ENCODE results near the gene ICAM4. TPM values are rescaled to one million over a fixed set of nuclear protein-coding genes. Genes with fewer than 3 reads are reported as not detected.
A peak's percentile ranks its signal among the peaks of the same experiment; 100 is the strongest.

The ICAM4 gene
- total and polyA plus RNA-seq, 7 experiments from 2014 or later, result 0.40 to 3.7 (median 0.73) TPM

- DNase-seq (no peak), ATAC-seq (no peak)
- Histone ChIP-seq H3K27ac (ENCODE audit: low read depth, low read length) (no peak within 1 kb of the TSS), H3K9me3 (ENCODE audit: control insufficient read depth in 2 of 3, low read length in 3 of 3) (no peaks in the 10 kb centered on the region), H3K36me3 (ENCODE audit: control insufficient read depth in 2 of 3, insufficient read depth in 3 of 3, low read length in 3 of 3) (peaks cover 0 to 12% (median 0%) of the 10 kb centered on the region in 3 experiments), H3K4me1 (ENCODE audit: control insufficient read depth in 2 of 2, insufficient read depth in 2 of 2, low read length in 2 of 2) (no peaks in the 10 kb centered on the region), H3K4me3 (ENCODE audit: low read length) (no peak within 1 kb of the TSS), H3K27me3 (ENCODE audit: control insufficient read depth in 2 of 2, insufficient read depth in 2 of 2, low read length in 2 of 2) (no peaks in the 10 kb centered on the region)
- peak within 1 kb of the TSS in 1 of 9 donors; percentile 30 for H3K27ac Mint-ChIP-seq
- peaks cover 0 to 4% (median 3%) of the 10 kb centered on the region in 7 donors for H3K4me1 Mint-ChIP-seq
- no peaks in the 10 kb centered on the region for H3K27me3 Mint-ChIP-seq
- CTCF ChIA-PET, result no interaction called here
- POLR2A ChIA-PET, result no interaction called here
- intact Hi-C loops (cut with micrococcal nuclease), result no loop called here
- H3K9me3 Mint-ChIP-seq, result peaks cover 0 to 3% (median 0%) of the 10 kb centered on the region in 11 donors
- H3K36me3 Mint-ChIP-seq, result peaks cover 0 to 10% (median 3%) of the 10 kb centered on the region in 5 donors
- H3K4me3 Mint-ChIP-seq, result no peak within 1 kb of the TSS
These were observed 22.7 kb downstream of the ICAM4 start, which contains the start of gene ZGLP1 for GRCh38 chr19:10309423-10309822. Gene ZGLP1, minus strand, starts transcription at chr19:10309815.

DNA sequence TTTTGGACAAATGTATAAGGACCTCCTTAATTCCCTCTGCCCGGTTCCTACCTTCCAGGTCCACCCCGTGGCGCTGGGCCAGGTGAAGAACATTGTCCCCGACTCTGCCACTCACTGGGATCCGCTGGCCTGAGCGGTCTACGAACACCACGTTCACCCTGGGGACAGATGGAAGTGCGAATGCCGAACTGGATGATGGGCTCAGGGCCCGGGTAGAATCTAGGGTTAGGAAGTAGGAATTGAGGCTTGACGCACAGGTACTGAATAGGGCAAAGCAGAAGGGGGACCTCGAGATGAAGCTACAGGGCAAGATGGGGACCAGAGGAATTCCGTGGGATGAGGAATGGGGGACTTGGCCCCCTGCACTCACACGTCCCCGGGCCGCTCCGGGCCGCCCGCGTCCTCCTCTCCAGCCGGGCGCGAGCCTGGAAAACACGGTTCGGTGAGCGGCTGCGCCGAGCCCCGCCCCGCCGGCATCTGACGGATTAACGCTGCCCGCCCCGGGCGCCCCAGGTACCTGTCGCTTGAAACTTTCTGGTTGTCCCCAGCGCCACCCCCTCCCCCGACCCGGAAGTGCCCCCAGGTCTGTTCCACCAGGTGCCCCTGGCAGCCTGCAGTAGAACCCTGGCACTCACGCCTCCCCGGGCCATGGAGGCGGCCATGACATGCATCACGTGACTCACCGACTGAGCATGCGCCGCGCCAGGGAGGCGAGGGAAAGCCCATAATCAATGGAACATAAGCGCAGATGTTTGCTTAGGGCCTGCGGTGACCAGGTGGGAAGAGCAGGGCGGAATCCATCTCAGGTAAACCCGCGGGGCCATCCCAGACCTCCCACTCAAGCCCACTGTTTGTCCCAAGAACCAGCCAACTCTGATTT is 28.8 kb downstream of the ICAM4 start, which contains the start of gene FDX2:
Gene FDX2, minus strand, starts transcription at position 681 of the 880 bp plus-strand sequence. Its CDS starts 19 bp downstream, at position 662.
- ChIA-PET POLR2A (interaction anchor here (0.8 to 2.1 kb wide), 5 partner anchors 8 to 65 kb away, joined by 3 to 8 read pairs (median 3); partner anchors contain the start of genes ICAM1, ICAM5, RAVER1 and TYK2), CTCF (interaction anchor here (1.5 kb wide), 1 partner anchor 46 kb away, joined by 4 read pairs; no protein-coding TSS in a partner anchor)
- Mint-ChIP-seq H3K27me3 (no peaks in the 10 kb centered on the region), H3K9me3 (peaks cover 0 to 5% (median 0%) of the 10 kb centered on the region in 11 donors), H3K4me1 (peaks cover 13 to 23% (median 16%) of the 10 kb centered on the region in 7 donors), H3K4me3 (peak within 1 kb of the TSS; percentile 87 to 94 (median 90)), H3K27ac (peak within 1 kb of the TSS; percentile 35 to 95 (median 86)), H3K36me3 (peaks cover 0 to 11% (median 8%) of the 10 kb centered on the region in 5 donors)
- Histone ChIP-seq H3K9me3 (ENCODE audit: control insufficient read depth in 2 of 3, low read length in 3 of 3) (no peaks in the 10 kb centered on the region), H3K36me3 (ENCODE audit: control insufficient read depth in 2 of 3, insufficient read depth in 3 of 3, low read length in 3 of 3) (peaks cover 3 to 52% (median 7%) of the 10 kb centered on the region in 3 experiments), H3K27me3 (ENCODE audit: control insufficient read depth in 2 of 2, insufficient read depth in 2 of 2, low read length in 2 of 2) (no peaks in the 10 kb centered on the region), H3K4me1 (ENCODE audit: control insufficient read depth in 2 of 2, insufficient read depth in 2 of 2, low read length in 2 of 2) (peaks cover 6 to 13% of the 10 kb centered on the region in 2 donors), H3K27ac (ENCODE audit: low read depth, low read length) (peak within 1 kb of the TSS; percentile 70), H3K4me3 (ENCODE audit: low read length) (peak within 1 kb of the TSS; percentile 86)
- ATAC-seq (peak; percentile 92), DNase-seq (peak; percentile 77 to 94 (median 86))
- intact Hi-C loops (cut with micrococcal nuclease), result loop anchor here (1.0 to 2.0 kb wide), 5 partner anchors 17 to 74 kb away; partner anchors contain the start of genes RAVER1 (in 2 of the 2) and TYK2 (in 1 of the 2)

DNA sequence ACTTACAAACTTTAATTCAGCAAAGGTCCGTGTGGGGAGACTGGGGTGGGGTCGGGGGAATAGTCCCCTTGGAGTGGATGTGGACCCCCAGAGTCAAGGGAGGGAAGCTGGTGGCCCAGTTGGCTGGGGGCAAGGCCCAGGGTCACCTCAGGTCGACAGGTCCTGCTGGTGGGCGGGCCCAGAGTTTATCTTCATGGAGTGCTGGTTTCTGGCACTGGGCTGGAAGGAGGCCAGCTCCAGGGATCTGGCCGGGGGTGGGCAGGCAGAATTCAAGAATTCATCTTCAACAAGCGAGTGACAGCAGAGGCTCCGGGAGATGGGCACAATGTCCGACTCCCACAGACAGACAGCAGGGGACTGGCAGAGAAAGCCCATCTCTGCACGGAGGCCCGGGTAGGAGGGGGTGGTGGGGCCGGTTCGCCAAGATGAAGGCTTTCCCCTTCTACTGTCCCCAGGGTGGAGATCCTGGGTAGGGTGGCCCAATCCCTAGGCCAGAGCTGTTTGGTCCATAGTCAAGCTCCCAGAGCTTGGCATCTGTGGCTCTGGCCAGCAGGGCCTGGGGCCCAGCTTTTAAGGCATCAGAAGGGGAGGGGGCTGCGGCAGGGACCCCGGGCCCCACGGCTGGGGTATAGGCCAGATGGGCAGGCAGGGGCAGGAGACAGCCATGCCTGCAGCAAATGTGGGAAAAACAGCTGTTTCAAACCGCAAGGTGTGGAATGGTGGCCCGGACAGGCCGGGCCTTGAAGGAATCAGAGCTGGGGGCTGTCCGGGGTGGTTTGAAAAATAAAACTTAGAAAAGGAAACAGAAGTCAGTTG is 29.7 kb downstream of the ICAM4 start:
- ChIA-PET CTCF (interaction anchor here (1.2 kb wide), 1 partner anchor 27 kb away, joined by 3 read pairs; the partner anchor contains the start of gene ICAM5), POLR2A (interaction anchor here (0.8 to 1.4 kb wide), 3 partner anchors 20 to 64 kb away, joined by 3 to 6 read pairs (median 5); partner anchors contain the start of genes ICAM1 and TYK2)
- Histone ChIP-seq H3K27me3 (ENCODE audit: control insufficient read depth in 2 of 2, insufficient read depth in 2 of 2, low read length in 2 of 2) (no peaks in the 10 kb centered on the region), H3K4me1 (ENCODE audit: control insufficient read depth in 2 of 2, insufficient read depth in 2 of 2, low read length in 2 of 2) (peaks cover 6 to 13% of the 10 kb centered on the region in 2 donors), H3K9me3 (ENCODE audit: control insufficient read depth in 2 of 3, low read length in 3 of 3) (no peaks in the 10 kb centered on the region), H3K36me3 (ENCODE audit: control insufficient read depth in 2 of 3, insufficient read depth in 3 of 3, low read length in 3 of 3) (peaks cover 3 to 55% (median 7%) of the 10 kb centered on the region in 3 experiments), H3K4me3 (ENCODE audit: low read length) (peak overlapping the region; percentile 86), H3K27ac (ENCODE audit: low read depth, low read length) (peak overlapping the region; percentile 70)
- Mint-ChIP-seq H3K27ac (peak overlapping the region; percentile 35 to 95 (median 81)), H3K36me3 (peaks cover 0 to 11% (median 8%) of the 10 kb centered on the region in 5 donors), H3K27me3 (no peaks in the 10 kb centered on the region), H3K4me3 (peak overlapping the region; percentile 66 to 94 (median 90)), H3K4me1 (peaks cover 13 to 23% (median 16%) of the 10 kb centered on the region in 7 donors), H3K9me3 (peaks cover 0 to 3% (median 0%) of the 10 kb centered on the region in 11 donors)
- DNase-seq (no peak), ATAC-seq (no peak)
- intact Hi-C loops (cut with micrococcal nuclease), result loop anchor here (2.0 kb wide), 2 partner anchors 16 to 64 kb away; partner anchors contain the start of genes RAVER1 (in 1 of the 2) and TYK2 (in 1 of the 2)

GRCh38 chr19:10317045-10317856 is 30.5 kb downstream of the ICAM4 start:
- H3K9me3 Mint-ChIP-seq, result peaks cover 0 to 3% (median 0%) of the 10 kb centered on the region in 11 donors
- Histone ChIP-seq H3K36me3 (ENCODE audit: control insufficient read depth in 2 of 3, insufficient read depth in 3 of 3, low read length in 3 of 3) (peaks cover 3 to 63% (median 7%) of the 10 kb centered on the region in 3 experiments), H3K27ac (ENCODE audit: low read depth, low read length) (no peak overlapping the region), H3K4me1 (ENCODE audit: control insufficient read depth in 2 of 2, insufficient read depth in 2 of 2, low read length in 2 of 2) (peaks cover 6 to 13% of the 10 kb centered on the region in 2 donors), H3K4me3 (ENCODE audit: low read length) (no peak overlapping the region), H3K9me3 (ENCODE audit: control insufficient read depth in 2 of 3, low read length in 3 of 3) (no peaks in the 10 kb centered on the region), H3K27me3 (ENCODE audit: control insufficient read depth in 2 of 2, insufficient read depth in 2 of 2, low read length in 2 of 2) (no peaks in the 10 kb centered on the region)
- peak overlapping the region in 2 of 9 donors; percentile 25 to 30 for H3K27ac Mint-ChIP-seq
- no peaks in the 10 kb centered on the region for H3K27me3 Mint-ChIP-seq
- ATAC-seq (no peak), DNase-seq (no peak)
- H3K4me3 Mint-ChIP-seq, result peak overlapping the region in 4 of 10 donors; percentile 4 to 53 (median 12)
- H3K36me3 Mint-ChIP-seq, result peaks cover 5 to 16% (median 13%) of the 10 kb centered on the region in 5 donors
- H3K4me1 Mint-ChIP-seq, result peaks cover 13 to 27% (median 16%) of the 10 kb centered on the region in 7 donors
- CTCF ChIA-PET, result interaction anchor here (1.2 kb wide), 1 partner anchor 28 kb away, joined by 3 read pairs; the partner anchor contains the start of gene ICAM5
- POLR2A ChIA-PET, result interaction anchor here (1.2 kb wide), 1 partner anchor 19 kb away, joined by 6 read pairs; no protein-coding TSS in a partner anchor
- intact Hi-C loops (cut with micrococcal nuclease), result loop anchor here (2.0 kb wide), 2 partner anchors 16 to 64 kb away; partner anchors contain the start of genes RAVER1 (in 1 of the 2) and TYK2 (in 1 of the 2)

GRCh38 chr19:10317857-10318462 is 31.2 kb downstream of the ICAM4 start:
- Mint-ChIP-seq H3K36me3 (peaks cover 5 to 16% (median 13%) of the 10 kb centered on the region in 5 donors), H3K4me3 (no peak overlapping the region), H3K27ac (peak overlapping the region in 2 of 9 donors; percentile 25 to 33), H3K27me3 (no peaks in the 10 kb centered on the region), H3K9me3 (peaks cover 0 to 3% (median 0%) of the 10 kb centered on the region in 11 donors), H3K4me1 (peaks cover 13 to 27% (median 16%) of the 10 kb centered on the region in 7 donors)
- ChIA-PET POLR2A (interaction anchor here (0.6 kb wide), 1 partner anchor 308 kb away, joined by 7 read pairs; no protein-coding TSS in a partner anchor), CTCF (interaction anchor here (0.8 kb wide), 1 partner anchor 11 kb away, joined by 3 read pairs; no protein-coding TSS in a partner anchor)
- no peaks in the 10 kb centered on the region for H3K27me3 ChIP-seq (ENCODE audit: control insufficient read depth in 2 of 2, insufficient read depth in 2 of 2, low read length in 2 of 2)
- H3K4me3 ChIP-seq (ENCODE audit: low read length), result no peak overlapping the region
- peaks cover 6 to 13% of the 10 kb centered on the region in 2 donors for H3K4me1 ChIP-seq (ENCODE audit: control insufficient read depth in 2 of 2, insufficient read depth in 2 of 2, low read length in 2 of 2)
- ATAC-seq (no peak), DNase-seq (no peak)
- intact Hi-C loops (cut with micrococcal nuclease), result loop anchor here (2.0 kb wide), 2 partner anchors 15 to 63 kb away; partner anchors contain the start of genes RAVER1 (in 1 of the 2) and TYK2 (in 1 of the 2)
- H3K36me3 ChIP-seq (ENCODE audit: control insufficient read depth in 2 of 3, insufficient read depth in 3 of 3, low read length in 3 of 3), result peaks cover 3 to 70% (median 7%) of the 10 kb centered on the region in 3 experiments
- no peaks in the 10 kb centered on the region for H3K9me3 ChIP-seq (ENCODE audit: control insufficient read depth in 2 of 3, low read length in 3 of 3)
- no peak overlapping the region for H3K27ac ChIP-seq (ENCODE audit: low read depth, low read length)

Measured in naive thymus-derived CD4-positive, alpha-beta T cell (primary cell).